ENCODE data around the gene RNASE4.

- TF ChIP-seq CTCF (IDR thresholded peaks at IDR 0.05), result no peak
- TF ChIP-seq POLR2A (IDR thresholded peaks at IDR 0.05), result no peak
Observed at GRCh38 chr14:20659813-20660395, 24.5 kb upstream of the RNASE4 start.

Data from upper lobe of left lung (tissue), 4 donors.